Subcutaneous adipose tissue (tissue), 4 donors: Measurements from ENCODE around the gene ACTR5. TPM values are rescaled to one million over a fixed set of nuclear protein-coding genes. Genes with fewer than 3 reads are reported as not detected.

ENCODE experiments used
- CTCF ChIP-seq: fragments of 450-650 bp; IDR thresholded peaks from one replicate; pipeline ENCODE4 v1.5.1; 2016; ENCODE audit warnings: low read depth, mild to moderate bottlenecking, control low read depth, antibody characterized with exemption, moderate library complexity
- total RNA-seq, 4 donors: library from RNA; depleted of rRNA; stranded (reverse); fragments of >200 nt; gene quantifications; one replicate each; pipeline ENCODE4 v1.1.0, GENCODE V29; 2016

Gene ACTR5
- total RNA-seq, 4 donors from 2014 or later, result 7.3 to 9.9 (median 8.4) TPM

- no peak for TF ChIP-seq CTCF
Measured at GRCh38 chr20:38769376-38770295, 21.4 kb downstream of the ACTR5 start.

DNA sequence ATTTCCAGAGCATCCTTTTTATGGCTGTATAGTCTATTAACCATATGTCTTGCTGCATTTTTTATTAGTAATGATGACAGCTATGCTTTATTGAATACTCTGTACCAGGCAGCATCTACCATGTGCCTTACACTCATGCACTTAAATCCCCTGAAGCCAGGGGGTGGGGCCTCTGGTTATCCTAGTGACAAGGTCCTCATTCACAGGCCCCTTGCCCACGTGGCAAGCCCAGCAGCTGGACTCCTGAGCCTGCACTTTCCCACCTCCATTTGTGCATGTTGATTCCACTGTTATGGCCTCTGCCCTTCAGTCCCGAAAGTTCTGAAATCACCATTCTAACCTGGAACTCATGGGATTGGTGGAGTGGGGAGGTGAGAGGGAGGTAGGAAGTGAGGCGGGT lies 22.3 kb downstream of the ACTR5 start:
- TF ChIP-seq CTCF, result no peak

DNA sequence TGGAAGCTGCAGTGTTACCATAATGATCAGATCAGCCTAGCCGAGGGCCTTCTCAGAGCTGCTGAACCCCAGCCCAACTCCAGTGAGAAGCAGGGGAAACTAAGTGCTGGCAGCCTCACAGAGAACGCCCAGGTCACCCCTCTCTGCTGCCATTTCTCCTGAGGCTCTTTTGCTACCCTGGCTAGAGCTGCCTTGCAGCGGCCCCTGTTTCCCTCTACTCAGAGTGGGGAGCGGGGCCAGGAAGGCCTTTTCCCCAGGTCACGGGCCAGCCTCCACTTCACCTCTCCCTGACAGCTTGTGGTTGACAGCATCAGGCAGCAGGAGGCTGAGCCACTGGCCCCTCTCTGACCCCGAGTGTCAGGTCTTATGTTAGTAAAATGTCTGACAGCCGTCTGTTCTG lies 22.7 kb downstream of the ACTR5 start:
- no peak for TF ChIP-seq CTCF

DNA sequence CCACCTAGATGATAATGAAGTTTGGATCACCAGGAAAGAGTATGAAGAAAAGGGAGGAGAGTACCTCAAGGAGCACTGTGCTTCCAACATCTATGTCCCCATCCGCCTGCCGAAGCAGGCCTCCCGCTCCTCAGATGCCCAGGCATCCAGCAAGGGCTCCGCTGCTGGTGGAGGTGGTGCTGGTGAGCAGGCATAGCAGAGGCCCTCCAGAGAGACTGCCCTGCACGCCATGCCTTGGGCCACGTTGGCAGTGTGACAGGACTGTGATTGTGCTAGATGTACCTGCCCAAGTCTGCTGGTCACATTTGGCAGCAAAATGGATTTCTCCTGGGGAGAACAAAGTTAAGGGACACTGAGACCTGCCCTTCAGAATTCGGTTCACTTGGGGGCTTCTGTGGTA lies 23.4 kb downstream of the ACTR5 start:
- no peak for TF ChIP-seq CTCF

- no peak for TF ChIP-seq CTCF
Measured at GRCh38 chr20:38774167-38774566, 25.9 kb downstream of the ACTR5 start.

DNA sequence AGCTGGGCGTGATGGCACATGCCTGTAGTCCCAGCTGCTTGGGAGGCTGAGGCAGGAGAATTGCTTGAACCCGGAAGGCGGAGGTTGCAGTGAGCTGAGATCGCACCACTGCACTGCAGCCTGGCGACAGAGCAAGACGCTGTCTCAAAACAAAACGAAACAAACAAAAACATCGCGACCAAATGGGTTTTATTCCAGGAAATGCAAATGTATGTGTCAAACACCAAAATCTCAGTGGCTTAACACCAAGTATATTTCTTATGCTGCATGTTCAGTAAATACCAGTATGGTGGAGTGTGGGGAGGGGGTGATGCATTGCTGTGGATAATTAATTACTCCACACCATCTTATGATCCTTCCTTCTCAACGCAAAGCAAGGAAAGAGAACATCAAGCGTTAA lies 28.1 kb downstream of the ACTR5 start:
- no peak for TF ChIP-seq CTCF

- no peak for TF ChIP-seq CTCF
Measured at GRCh38 chr20:38779247-38780097, 31.2 kb downstream of the ACTR5 start.
